GM23338 (cell line): ENCODE results near the gene HINT2.

Experiments used
- CREB1 ChIP-seq: fragments of 250-450 bp; sonication (Bioruptor Pico); IDR thresholded peaks from 2 replicates; pipeline ENCODE4 v1.5.0; 2020; ENCODE audit warnings: low read depth, mild to moderate bottlenecking, moderate library complexity
- CTCF ChIP-seq, 2 experiments: fragments of 200-600 bp in 1 of 2; sonication (generic) in 1 of 2; conservative IDR thresholded peaks; 2 replicates each; pipeline versions ENCODE4 v1.5.1 to v1.6.1; 2016 to 2017; ENCODE audit warnings: antibody characterized with exemption in 2 of 2, low read depth in 2 of 2, mild to moderate bottlenecking in 2 of 2, moderate library complexity in 1 of 2
- EZH2 ChIP-seq: fragments of 200-600 bp; sonication (generic); IDR thresholded peaks from one replicate; pipeline ENCODE4 v1.8.0; 2017; ENCODE audit warnings: antibody characterized with exemption, mild to moderate bottlenecking, low read depth; ENCODE audit not compliant: unreplicated experiment
- EZH2phosphoT487 ChIP-seq: fragments of 200-600 bp; sonication (generic); IDR thresholded peaks from one replicate; pipeline ENCODE4 v1.8.1; 2018; ENCODE audit warnings: antibody characterized with exemption; ENCODE audit not compliant: unreplicated experiment
- JUNB ChIP-seq: IDR thresholded peaks from one replicate; pipeline ENCODE4 v1.6.1; 2016; ENCODE audit warnings: antibody characterized with exemption; ENCODE audit not compliant: unreplicated experiment
- POLR2AphosphoS5 ChIP-seq: IDR thresholded peaks from 2 replicates; pipeline ENCODE4 v1.6.1; 2016; ENCODE audit warnings: antibody characterized with exemption, low read depth
- REST ChIP-seq: IDR thresholded peaks from one replicate; pipeline ENCODE4 v1.6.1; 2018; ENCODE audit warnings: antibody characterized with exemption; ENCODE audit not compliant: unreplicated experiment
- STAT1 ChIP-seq: IDR thresholded peaks from one replicate; pipeline ENCODE4 v1.6.1; 2016; ENCODE audit warnings: antibody characterized with exemption; ENCODE audit not compliant: unreplicated experiment
- ZNF114 ChIP-seq: fragments of 250-450 bp; sonication (Bioruptor Pico); IDR thresholded peaks from 2 replicates; pipeline ENCODE4 v1.5.0; 2020; ENCODE audit warnings: mild to moderate bottlenecking, moderate library complexity
- ZNF331 ChIP-seq: fragments of 250-450 bp; sonication (Bioruptor Pico); IDR thresholded peaks from 2 replicates; pipeline ENCODE4 v1.5.0; 2020; ENCODE audit warnings: low read depth, mild to moderate bottlenecking, moderate library complexity
- TF ChIP-seq, protein P1 (sequence below): IDR thresholded peaks from 2 replicates; pipeline ENCODE4 v1.6.1; 2016; ENCODE audit warnings: antibody characterized with exemption

- TF ChIP-seq CTCF (conservative IDR thresholded peaks at IDR 0.05; ENCODE audit: low read depth in 2 of 2) (peak in 1 of 2 experiments; percentile 25; a peak in 2 of 4 replicates), CREB1 (CRISPR knock-in tag) (no peak), POLR2AphosphoS5 (no peak), EZH2 (no peak), JUNB (no peak), REST (no peak), EZH2phosphoT487 (no peak), ZNF331 (CRISPR knock-in tag) (no peak), ZNF114 (CRISPR knock-in tag) (no peak), STAT1 (no peak)
- TF ChIP-seq, protein P1, sequence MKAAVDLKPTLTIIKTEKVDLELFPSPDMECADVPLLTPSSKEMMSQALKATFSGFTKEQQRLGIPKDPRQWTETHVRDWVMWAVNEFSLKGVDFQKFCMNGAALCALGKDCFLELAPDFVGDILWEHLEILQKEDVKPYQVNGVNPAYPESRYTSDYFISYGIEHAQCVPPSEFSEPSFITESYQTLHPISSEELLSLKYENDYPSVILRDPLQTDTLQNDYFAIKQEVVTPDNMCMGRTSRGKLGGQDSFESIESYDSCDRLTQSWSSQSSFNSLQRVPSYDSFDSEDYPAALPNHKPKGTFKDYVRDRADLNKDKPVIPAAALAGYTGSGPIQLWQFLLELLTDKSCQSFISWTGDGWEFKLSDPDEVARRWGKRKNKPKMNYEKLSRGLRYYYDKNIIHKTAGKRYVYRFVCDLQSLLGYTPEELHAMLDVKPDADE: no peak
Observed at GRCh38 chr9:35859310-35859989, 44.6 kb upstream of the HINT2 start.
